PFSK-1 (cell line): ENCODE data around the gene DRAM1.

Experiments
- FOXP2 ChIP-seq: optimal IDR thresholded peaks from 2 replicates; pipeline ENCODE3; 2011; ENCODE audit warnings: borderline replicate concordance, control low read depth, inconsistent platforms; ENCODE audit not compliant: insufficient read depth; ENCODE audit errors: extremely low read length, extremely low read depth
- POLR2AphosphoS5 ChIP-seq: IDR thresholded peaks from 2 replicates; pipeline ENCODE4 v1.6.1; 2012; ENCODE audit warnings: low read depth, mild to moderate bottlenecking, control low read depth, low read length, moderate library complexity
- REST ChIP-seq, 2 experiments: IDR thresholded peaks; 2 replicates each; pipeline versions ENCODE4 v1.6.1 to v1.8.0; 2011 to 2012; ENCODE audit warnings: low read depth in 2 of 2, low read length in 2 of 2, control low read depth in 1 of 2, inconsistent platforms in 1 of 2, mild to moderate bottlenecking in 1 of 2, moderate library complexity in 1 of 2; ENCODE audit not compliant: insufficient read depth in 1 of 2
- SIN3A ChIP-seq: IDR thresholded peaks from 2 replicates; pipeline ENCODE4 v1.6.1; 2012; ENCODE audit warnings: mild to moderate bottlenecking, low read length, moderate library complexity, borderline replicate concordance; ENCODE audit not compliant: insufficient read depth
- TAF1 ChIP-seq: IDR thresholded peaks from 2 replicates; pipeline ENCODE4 v1.6.1; 2012; ENCODE audit warnings: low read length, control low read depth, borderline replicate concordance; ENCODE audit not compliant: insufficient read depth

GRCh38 chr12:101909646-101910045, 32.3 kb downstream of the DRAM1 start:
- TF ChIP-seq REST (IDR thresholded peaks at IDR 0.05; ENCODE audit: insufficient read depth in 1 of 2, low read depth in 2 of 2, low read length in 2 of 2) = no peak
- no peak for TF ChIP-seq POLR2AphosphoS5
- TF ChIP-seq TAF1 = no peak
- TF ChIP-seq SIN3A = no peak
- TF ChIP-seq FOXP2 = no peak
